Measurements from ENCODE around the gene PFKL.

DNA sequence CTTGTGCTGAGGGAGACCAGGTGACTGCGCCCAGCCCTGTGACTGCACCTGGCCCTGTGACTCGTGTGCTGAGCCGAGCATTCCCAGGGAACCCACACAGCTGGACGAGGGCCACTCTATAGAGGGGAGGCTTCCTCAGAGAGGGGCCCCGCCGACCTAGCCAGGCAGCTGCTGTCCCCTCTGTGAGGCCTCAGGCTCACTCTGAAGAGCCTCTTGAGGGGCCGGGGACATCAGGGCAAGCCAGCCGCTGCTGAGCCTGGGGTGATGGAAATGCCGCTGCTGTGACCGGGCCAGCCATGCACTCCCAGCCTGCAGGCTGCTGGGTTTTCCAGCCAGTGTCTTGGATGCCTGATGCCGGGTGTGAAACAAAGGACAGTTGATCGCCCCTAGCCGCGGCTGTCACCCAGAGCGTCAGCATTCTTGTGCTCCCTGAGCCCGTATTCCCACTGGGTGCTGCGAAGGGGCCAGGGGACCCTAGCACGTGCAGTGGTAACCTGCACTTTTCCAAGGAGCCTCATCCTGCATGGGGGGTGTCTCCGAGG, 17.5 kb downstream of the PFKL start:
- TF ChIP-seq, protein P1, sequence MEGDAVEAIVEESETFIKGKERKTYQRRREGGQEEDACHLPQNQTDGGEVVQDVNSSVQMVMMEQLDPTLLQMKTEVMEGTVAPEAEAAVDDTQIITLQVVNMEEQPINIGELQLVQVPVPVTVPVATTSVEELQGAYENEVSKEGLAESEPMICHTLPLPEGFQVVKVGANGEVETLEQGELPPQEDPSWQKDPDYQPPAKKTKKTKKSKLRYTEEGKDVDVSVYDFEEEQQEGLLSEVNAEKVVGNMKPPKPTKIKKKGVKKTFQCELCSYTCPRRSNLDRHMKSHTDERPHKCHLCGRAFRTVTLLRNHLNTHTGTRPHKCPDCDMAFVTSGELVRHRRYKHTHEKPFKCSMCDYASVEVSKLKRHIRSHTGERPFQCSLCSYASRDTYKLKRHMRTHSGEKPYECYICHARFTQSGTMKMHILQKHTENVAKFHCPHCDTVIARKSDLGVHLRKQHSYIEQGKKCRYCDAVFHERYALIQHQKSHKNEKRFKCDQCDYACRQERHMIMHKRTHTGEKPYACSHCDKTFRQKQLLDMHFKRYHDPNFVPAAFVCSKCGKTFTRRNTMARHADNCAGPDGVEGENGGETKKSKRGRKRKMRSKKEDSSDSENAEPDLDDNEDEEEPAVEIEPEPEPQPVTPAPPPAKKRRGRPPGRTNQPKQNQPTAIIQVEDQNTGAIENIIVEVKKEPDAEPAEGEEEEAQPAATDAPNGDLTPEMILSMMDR (conservative IDR thresholded peaks at IDR 0.05; ENCODE audit: low read depth in 2 of 2): no peak
- TF ChIP-seq EZH2 (IDR thresholded peaks at IDR 0.05; ENCODE audit: low read depth, unreplicated experiment): no peak
- TF ChIP-seq, protein P2, sequence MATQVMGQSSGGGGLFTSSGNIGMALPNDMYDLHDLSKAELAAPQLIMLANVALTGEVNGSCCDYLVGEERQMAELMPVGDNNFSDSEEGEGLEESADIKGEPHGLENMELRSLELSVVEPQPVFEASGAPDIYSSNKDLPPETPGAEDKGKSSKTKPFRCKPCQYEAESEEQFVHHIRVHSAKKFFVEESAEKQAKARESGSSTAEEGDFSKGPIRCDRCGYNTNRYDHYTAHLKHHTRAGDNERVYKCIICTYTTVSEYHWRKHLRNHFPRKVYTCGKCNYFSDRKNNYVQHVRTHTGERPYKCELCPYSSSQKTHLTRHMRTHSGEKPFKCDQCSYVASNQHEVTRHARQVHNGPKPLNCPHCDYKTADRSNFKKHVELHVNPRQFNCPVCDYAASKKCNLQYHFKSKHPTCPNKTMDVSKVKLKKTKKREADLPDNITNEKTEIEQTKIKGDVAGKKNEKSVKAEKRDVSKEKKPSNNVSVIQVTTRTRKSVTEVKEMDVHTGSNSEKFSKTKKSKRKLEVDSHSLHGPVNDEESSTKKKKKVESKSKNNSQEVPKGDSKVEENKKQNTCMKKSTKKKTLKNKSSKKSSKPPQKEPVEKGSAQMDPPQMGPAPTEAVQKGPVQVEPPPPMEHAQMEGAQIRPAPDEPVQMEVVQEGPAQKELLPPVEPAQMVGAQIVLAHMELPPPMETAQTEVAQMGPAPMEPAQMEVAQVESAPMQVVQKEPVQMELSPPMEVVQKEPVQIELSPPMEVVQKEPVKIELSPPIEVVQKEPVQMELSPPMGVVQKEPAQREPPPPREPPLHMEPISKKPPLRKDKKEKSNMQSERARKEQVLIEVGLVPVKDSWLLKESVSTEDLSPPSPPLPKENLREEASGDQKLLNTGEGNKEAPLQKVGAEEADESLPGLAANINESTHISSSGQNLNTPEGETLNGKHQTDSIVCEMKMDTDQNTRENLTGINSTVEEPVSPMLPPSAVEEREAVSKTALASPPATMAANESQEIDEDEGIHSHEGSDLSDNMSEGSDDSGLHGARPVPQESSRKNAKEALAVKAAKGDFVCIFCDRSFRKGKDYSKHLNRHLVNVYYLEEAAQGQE (IDR thresholded peaks at IDR 0.05; ENCODE audit: unreplicated experiment): no peak
- TF ChIP-seq POLR2AphosphoS5 (IDR thresholded peaks at IDR 0.05; ENCODE audit: low read depth): no peak
- TF ChIP-seq STAT1 (IDR thresholded peaks at IDR 0.05; ENCODE audit: unreplicated experiment): no peak
- TF ChIP-seq CREB1 (CRISPR knock-in tag; IDR thresholded peaks at IDR 0.05; ENCODE audit: low read depth): no peak
- no peak for TF ChIP-seq EZH2phosphoT487 (IDR thresholded peaks at IDR 0.05; ENCODE audit: unreplicated experiment)
- TF ChIP-seq, protein P3, sequence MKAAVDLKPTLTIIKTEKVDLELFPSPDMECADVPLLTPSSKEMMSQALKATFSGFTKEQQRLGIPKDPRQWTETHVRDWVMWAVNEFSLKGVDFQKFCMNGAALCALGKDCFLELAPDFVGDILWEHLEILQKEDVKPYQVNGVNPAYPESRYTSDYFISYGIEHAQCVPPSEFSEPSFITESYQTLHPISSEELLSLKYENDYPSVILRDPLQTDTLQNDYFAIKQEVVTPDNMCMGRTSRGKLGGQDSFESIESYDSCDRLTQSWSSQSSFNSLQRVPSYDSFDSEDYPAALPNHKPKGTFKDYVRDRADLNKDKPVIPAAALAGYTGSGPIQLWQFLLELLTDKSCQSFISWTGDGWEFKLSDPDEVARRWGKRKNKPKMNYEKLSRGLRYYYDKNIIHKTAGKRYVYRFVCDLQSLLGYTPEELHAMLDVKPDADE (IDR thresholded peaks at IDR 0.05): no peak
- no peak for TF ChIP-seq JUNB (IDR thresholded peaks at IDR 0.05; ENCODE audit: unreplicated experiment)
- no peak for TF ChIP-seq ZNF114 (CRISPR knock-in tag; IDR thresholded peaks at IDR 0.05)
- TF ChIP-seq NANOG (IDR thresholded peaks at IDR 0.05; ENCODE audit: borderline replicate concordance): no peak
